ENCODE measurements around the gene ST6GALNAC4. TPM values are rescaled to one million over a fixed set of nuclear protein-coding genes. Genes with fewer than 3 reads are reported as not detected.

ST6GALNAC4 gene
- total RNA-seq, 1 experiment from 2014 or later = 38.0 TPM

- TF ChIP-seq POLR2AphosphoS5 (IDR thresholded peaks at IDR 0.05; ENCODE audit: low read depth, low read length) = no peak
- TF ChIP-seq SIN3A (IDR thresholded peaks at IDR 0.05; ENCODE audit: borderline replicate concordance, insufficient read depth, low read depth, low read length) = no peak
- TF ChIP-seq CTCF (IDR thresholded peaks at IDR 0.05) = no peak
- no peak for TF ChIP-seq TCF7L2 (IDR thresholded peaks at IDR 0.05; ENCODE audit: low read depth, low read length)
- TF ChIP-seq REST (IDR thresholded peaks at IDR 0.05; ENCODE audit: insufficient read depth in 1 of 2, low read depth in 2 of 2, low read length in 1 of 2) = no peak
- no peak for ATAC-seq
- H3K27me3 ChIP-seq (ENCODE audit: control insufficient read depth, insufficient read depth, low read length) = no peaks in the 10 kb centered on the region
- H3K27ac ChIP-seq (ENCODE audit: low read length) = no peak overlapping the region
- H3K36me3 ChIP-seq (ENCODE audit: control insufficient read depth, insufficient read depth, low read length) = no peaks in the 10 kb centered on the region
- no peak for DNase-seq (ENCODE audit: low read depth, low spot score)
- H3K9me3 ChIP-seq (ENCODE audit: control insufficient read depth, insufficient read depth, low read depth, low read length) = no peaks in the 10 kb centered on the region
- in situ Hi-C loops (cut with HindIII; ENCODE audit: low pct_unique_long_range_greater_than_20kb, low sequenced_read_pairs) (no loop called here), intact Hi-C loops (cut with micrococcal nuclease; ENCODE audit: unreplicated experiment) (no loop called here)
- POLR2A ChIA-PET = no interaction called here
- BruUV-seq (replicated peaks) = no TSS peak
- no peak overlapping the region for H3K4me3 ChIP-seq (ENCODE audit: low read depth in 2 of 2, low read length in 2 of 2)
- CTCF ChIA-PET = no interaction called here
- peaks cover 4% of the 10 kb centered on the region; the same call in 1 of the 2 replicates for H3K4me1 ChIP-seq (ENCODE audit: control insufficient read depth, insufficient read depth, low read length)
Observed at GRCh38 chr9:127866535-127866934, 50.3 kb downstream of the ST6GALNAC4 start.

- Histone ChIP-seq H3K36me3 (ENCODE audit: control insufficient read depth, insufficient read depth, low read length) (no peaks in the 10 kb centered on the region), H3K27me3 (ENCODE audit: control insufficient read depth, insufficient read depth, low read length) (no peaks in the 10 kb centered on the region), H3K4me3 (ENCODE audit: low read depth in 2 of 2, low read length in 2 of 2) (no peak overlapping the region), H3K27ac (ENCODE audit: low read length) (no peak overlapping the region), H3K9me3 (ENCODE audit: control insufficient read depth, insufficient read depth, low read depth, low read length) (no peaks in the 10 kb centered on the region), H3K4me1 (ENCODE audit: control insufficient read depth, insufficient read depth, low read length) (peaks cover 4% of the 10 kb centered on the region; the same call in 1 of the 2 replicates)
- ATAC-seq (no peak), DNase-seq (ENCODE audit: low read depth, low spot score) (no peak)
- BruUV-seq (replicated peaks) = no TSS peak
- ChIA-PET CTCF (interaction anchor here (0.6 kb wide), 1 partner anchor 279 kb away, joined by 6 read pairs; no protein-coding TSS in a partner anchor), POLR2A (no interaction called here)
- in situ Hi-C loops (cut with HindIII; ENCODE audit: low pct_unique_long_range_greater_than_20kb, low sequenced_read_pairs) (no loop called here), intact Hi-C loops (cut with micrococcal nuclease; ENCODE audit: unreplicated experiment) (no loop called here)
- no peak for TF ChIP-seq REST (IDR thresholded peaks at IDR 0.05; ENCODE audit: insufficient read depth in 1 of 2, low read depth in 2 of 2, low read length in 1 of 2)
- TF ChIP-seq POLR2AphosphoS5 (IDR thresholded peaks at IDR 0.05; ENCODE audit: low read depth, low read length) = no peak
- no peak for TF ChIP-seq TCF7L2 (IDR thresholded peaks at IDR 0.05; ENCODE audit: low read depth, low read length)
- no peak for TF ChIP-seq CTCF (IDR thresholded peaks at IDR 0.05)
- TF ChIP-seq SIN3A (IDR thresholded peaks at IDR 0.05; ENCODE audit: borderline replicate concordance, insufficient read depth, low read depth, low read length) = no peak
Observed at GRCh38 chr9:127865645-127866464, 51.0 kb downstream of the ST6GALNAC4 start.

All from Panc1 (cell line).